HCT116 (cell line): ENCODE measurements around the gene NCAPH2.

ENCODE experiments used
- EGR1 ChIP-seq: IDR thresholded peaks from 2 replicates; pipeline ENCODE4 v1.6.1; 2012; ENCODE audit warnings: low read depth
- ELF1 ChIP-seq: IDR thresholded peaks from 2 replicates; pipeline ENCODE4 v1.6.1; 2012; ENCODE audit warnings: low read depth, borderline replicate concordance
- EZH2 ChIP-seq: fragments of 200-600 bp; sonication (generic); IDR thresholded peaks from 2 replicates; pipeline ENCODE4 v1.6.1; 2017; ENCODE audit warnings: antibody characterized with exemption, mixed run types
- FOSL1 ChIP-seq: IDR thresholded peaks from 2 replicates; pipeline ENCODE4 v1.6.1; 2012; ENCODE audit warnings: low read depth
- POLR2A ChIP-seq: IDR thresholded peaks from 2 replicates; pipeline ENCODE4 v1.7.0; 2011; ENCODE audit warnings: borderline replicate concordance; ENCODE audit not compliant: insufficient read depth, insufficient read length; ENCODE audit errors: extremely low read depth
- RAD21 ChIP-seq: IDR thresholded peaks from 2 replicates; pipeline ENCODE4 v1.6.1; 2012; ENCODE audit warnings: low read depth, mild to moderate bottlenecking
- SIN3A ChIP-seq: IDR thresholded peaks from 2 replicates; pipeline ENCODE4 v1.6.1; 2012; ENCODE audit warnings: low read depth
- SRF ChIP-seq: IDR thresholded peaks from 2 replicates; pipeline ENCODE4 v1.6.1; 2012; ENCODE audit warnings: low read depth
- YY1 ChIP-seq: IDR thresholded peaks from 2 replicates; pipeline ENCODE4 v1.6.1; 2011; ENCODE audit warnings: low read length, low read depth, moderate library complexity, mild to moderate bottlenecking; ENCODE audit not compliant: insufficient replicate concordance; ENCODE audit errors: extremely low read depth
- ZNF274 ChIP-seq: fragments of 200-500 bp; sonication (Bioruptor generic); IDR thresholded peaks from 2 replicates; pipeline ENCODE4 v1.6.1; 2014; ENCODE audit warnings: mild to moderate bottlenecking, low read depth, low read length, inconsistent platforms
- TF ChIP-seq, protein P1 (sequence below), 3 experiments: fragments of 200-600 bp in 1 of 3; sonication (generic) in 1 of 3; IDR thresholded peaks in 2 of 3; conservative IDR thresholded peaks in 1 of 3; 2 replicates each; pipeline ENCODE4 v1.5.1; 2012 to 2017; ENCODE audit warnings: low read depth in 2 of 3, low read length in 2 of 3, antibody characterized with exemption in 1 of 3, borderline replicate concordance in 1 of 3, control low read depth in 1 of 3, mild to moderate bottlenecking in 1 of 3, mixed read lengths in 1 of 3, mixed run types in 1 of 3, moderate library complexity in 1 of 3; ENCODE audit not compliant: insufficient read depth in 1 of 3
- TF ChIP-seq, protein P2 (sequence below): IDR thresholded peaks from 2 replicates; pipeline ENCODE4 v1.6.1; 2012

DNA sequence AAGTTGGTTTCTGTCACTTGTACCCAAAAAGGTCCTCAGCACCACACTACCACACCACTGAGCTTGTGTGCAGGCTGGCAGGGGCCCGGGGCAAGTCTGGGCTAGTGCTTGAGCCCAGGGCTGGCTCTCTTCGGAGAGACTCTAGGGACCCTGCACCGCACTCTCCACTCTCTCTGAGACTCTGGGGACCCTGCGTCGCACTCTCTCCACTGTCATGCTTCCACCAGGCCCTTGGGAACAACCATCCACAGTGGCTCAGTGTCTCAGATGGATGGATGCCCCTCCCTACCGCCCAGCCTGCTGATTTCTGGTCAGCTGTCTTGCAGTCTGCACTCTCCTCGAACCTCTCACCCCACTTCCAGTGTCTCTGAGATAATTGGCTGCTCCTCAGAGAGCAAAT lies 31.2 kb upstream of the NCAPH2 start:
- TF ChIP-seq SRF: no peak
- TF ChIP-seq, protein P1, sequence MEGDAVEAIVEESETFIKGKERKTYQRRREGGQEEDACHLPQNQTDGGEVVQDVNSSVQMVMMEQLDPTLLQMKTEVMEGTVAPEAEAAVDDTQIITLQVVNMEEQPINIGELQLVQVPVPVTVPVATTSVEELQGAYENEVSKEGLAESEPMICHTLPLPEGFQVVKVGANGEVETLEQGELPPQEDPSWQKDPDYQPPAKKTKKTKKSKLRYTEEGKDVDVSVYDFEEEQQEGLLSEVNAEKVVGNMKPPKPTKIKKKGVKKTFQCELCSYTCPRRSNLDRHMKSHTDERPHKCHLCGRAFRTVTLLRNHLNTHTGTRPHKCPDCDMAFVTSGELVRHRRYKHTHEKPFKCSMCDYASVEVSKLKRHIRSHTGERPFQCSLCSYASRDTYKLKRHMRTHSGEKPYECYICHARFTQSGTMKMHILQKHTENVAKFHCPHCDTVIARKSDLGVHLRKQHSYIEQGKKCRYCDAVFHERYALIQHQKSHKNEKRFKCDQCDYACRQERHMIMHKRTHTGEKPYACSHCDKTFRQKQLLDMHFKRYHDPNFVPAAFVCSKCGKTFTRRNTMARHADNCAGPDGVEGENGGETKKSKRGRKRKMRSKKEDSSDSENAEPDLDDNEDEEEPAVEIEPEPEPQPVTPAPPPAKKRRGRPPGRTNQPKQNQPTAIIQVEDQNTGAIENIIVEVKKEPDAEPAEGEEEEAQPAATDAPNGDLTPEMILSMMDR (IDR thresholded peaks at IDR 0.05 in 2 of 3, conservative IDR thresholded peaks at IDR 0.05 in 1 of 3; ENCODE audit: borderline replicate concordance in 1 of 3, insufficient read depth in 1 of 3, low read depth in 2 of 3, low read length in 2 of 3): no peak
- TF ChIP-seq RAD21: no peak
- no peak for TF ChIP-seq POLR2A
- no peak for TF ChIP-seq ELF1
- TF ChIP-seq ZNF274: no peak
- TF ChIP-seq YY1: no peak
- no peak for TF ChIP-seq EGR1
- TF ChIP-seq, protein P2, sequence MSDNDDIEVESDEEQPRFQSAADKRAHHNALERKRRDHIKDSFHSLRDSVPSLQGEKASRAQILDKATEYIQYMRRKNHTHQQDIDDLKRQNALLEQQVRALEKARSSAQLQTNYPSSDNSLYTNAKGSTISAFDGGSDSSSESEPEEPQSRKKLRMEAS: no peak
- TF ChIP-seq SIN3A: no peak
- TF ChIP-seq EZH2: no peak
- TF ChIP-seq FOSL1: no peak
